Trophoblast cell (in vitro differentiated cells and primary cell): ENCODE measurements around the gene TAF9.
A peak's percentile ranks its signal among the peaks of the same experiment; 100 is the strongest.

Experiments used
- DNase-seq, 2 donors: peaks; one replicate each; pipeline ENCODE4 v3.0.0-alpha.2; 2016
- H2AFZ ChIP-seq: 2 replicates; pipeline ENCODE4 v1.6.1; 2013; ENCODE audit warnings: low read length, moderate library complexity, mild to moderate bottlenecking; ENCODE audit not compliant: insufficient read depth, poor library complexity
- H2AK5ac ChIP-seq: 2 replicates; pipeline ENCODE4 v1.6.1; 2013; ENCODE audit warnings: mild to moderate bottlenecking, low read length
- H2BK120ac ChIP-seq: 2 replicates; pipeline ENCODE4 v1.6.1; 2013; ENCODE audit warnings: low read length, mild to moderate bottlenecking, moderate library complexity; ENCODE audit not compliant: insufficient read depth, poor library complexity
- H2BK12ac ChIP-seq: 2 replicates; pipeline ENCODE4 v1.6.1; 2013; ENCODE audit warnings: mild to moderate bottlenecking, low read length, moderate library complexity
- H2BK5ac ChIP-seq: 2 replicates; pipeline ENCODE4 v1.6.1; 2013; ENCODE audit warnings: low read length, low read depth, moderate library complexity, mild to moderate bottlenecking; ENCODE audit not compliant: poor library complexity
- H3K14ac ChIP-seq: 2 replicates; pipeline ENCODE4 v1.6.1; 2013; ENCODE audit warnings: mild to moderate bottlenecking, low read length
- H3K18ac ChIP-seq: 2 replicates; pipeline ENCODE4 v1.6.1; 2013; ENCODE audit warnings: mild to moderate bottlenecking, low read length
- H3K23ac ChIP-seq: 2 replicates; pipeline ENCODE4 v1.6.1; 2013; ENCODE audit warnings: low read length
- H3K27ac ChIP-seq: 2 replicates; pipeline ENCODE4 v1.5.1; 2013; ENCODE audit warnings: low read depth, mild to moderate bottlenecking, inconsistent platforms, low read length, moderate library complexity
- H3K27me3 ChIP-seq: 2 replicates; pipeline ENCODE4 v1.6.1; 2013; ENCODE audit warnings: inconsistent platforms, mild to moderate bottlenecking, low read length, moderate library complexity; ENCODE audit not compliant: insufficient read depth
- H3K36me3 ChIP-seq, 2 experiments: 1 replicate in 1 of 2; 2 replicates in 1 of 2; pipeline ENCODE4 v1.6.1; 2013; ENCODE audit warnings: low read length in 2 of 2, mild to moderate bottlenecking in 2 of 2, moderate library complexity in 1 of 2; ENCODE audit not compliant: insufficient read depth in 2 of 2, control insufficient read depth in 1 of 2
- H3K4ac ChIP-seq: 2 replicates; pipeline ENCODE4 v1.6.1; 2013; ENCODE audit warnings: low read depth, mild to moderate bottlenecking, low read length, moderate library complexity
- H3K4me1 ChIP-seq, 2 experiments: 1 replicate in 1 of 2; 2 replicates in 1 of 2; pipeline ENCODE4 v1.6.1; 2013; ENCODE audit warnings: low read length in 2 of 2, mild to moderate bottlenecking in 2 of 2, moderate library complexity in 1 of 2; ENCODE audit not compliant: insufficient read depth in 2 of 2, control insufficient read depth in 1 of 2
- H3K4me2 ChIP-seq: 2 replicates; pipeline ENCODE4 v1.6.1; 2013; ENCODE audit warnings: inconsistent platforms, mild to moderate bottlenecking, low read length, moderate library complexity
- H3K4me3 ChIP-seq: 2 replicates; pipeline ENCODE4 v1.5.1; 2013; ENCODE audit warnings: mild to moderate bottlenecking, low read depth, low read length, inconsistent platforms
- H3K79me1 ChIP-seq: one replicate; pipeline ENCODE4 v1.6.1; 2013; ENCODE audit warnings: low read length
- H3K79me2 ChIP-seq: 2 replicates; pipeline ENCODE4 v1.6.1; 2013; ENCODE audit warnings: low read length, mild to moderate bottlenecking; ENCODE audit not compliant: control insufficient read depth, insufficient read depth, poor library complexity
- H3K9ac ChIP-seq: 2 replicates; pipeline ENCODE4 v1.6.1; 2013; ENCODE audit warnings: mild to moderate bottlenecking, low read length
- H3K9me3 ChIP-seq: 2 replicates; pipeline ENCODE4 v1.6.1; 2013; ENCODE audit warnings: low read depth, mild to moderate bottlenecking, control low read depth, inconsistent platforms, low read length; ENCODE audit not compliant: insufficient read depth
- H4K12ac ChIP-seq: 2 replicates; pipeline ENCODE4 v1.6.1; 2013; ENCODE audit warnings: low read depth, mild to moderate bottlenecking, low read length, moderate library complexity
- H4K8ac ChIP-seq: 2 replicates; pipeline ENCODE4 v1.6.1; 2013; ENCODE audit warnings: low read depth, mild to moderate bottlenecking, low read length, moderate library complexity
- H4K91ac ChIP-seq: one replicate; pipeline ENCODE4 v1.6.1; 2013; ENCODE audit warnings: low read depth, mild to moderate bottlenecking, low read length, moderate library complexity
- WGBS: extraction: QIAGEN DNeasy Blood & Tissue Kit; methylation state at CpG from one replicate; pipeline ENCODE4 v1.1.7; 2013; ENCODE audit warnings: missing lambda C conversion rate; ENCODE audit not compliant: insufficient read length, insufficient coverage; ENCODE audit errors: extremely low coverage; 5-methylcytosine and 5-hydroxymethylcytosine counted together

The TAF9 gene

DNA sequence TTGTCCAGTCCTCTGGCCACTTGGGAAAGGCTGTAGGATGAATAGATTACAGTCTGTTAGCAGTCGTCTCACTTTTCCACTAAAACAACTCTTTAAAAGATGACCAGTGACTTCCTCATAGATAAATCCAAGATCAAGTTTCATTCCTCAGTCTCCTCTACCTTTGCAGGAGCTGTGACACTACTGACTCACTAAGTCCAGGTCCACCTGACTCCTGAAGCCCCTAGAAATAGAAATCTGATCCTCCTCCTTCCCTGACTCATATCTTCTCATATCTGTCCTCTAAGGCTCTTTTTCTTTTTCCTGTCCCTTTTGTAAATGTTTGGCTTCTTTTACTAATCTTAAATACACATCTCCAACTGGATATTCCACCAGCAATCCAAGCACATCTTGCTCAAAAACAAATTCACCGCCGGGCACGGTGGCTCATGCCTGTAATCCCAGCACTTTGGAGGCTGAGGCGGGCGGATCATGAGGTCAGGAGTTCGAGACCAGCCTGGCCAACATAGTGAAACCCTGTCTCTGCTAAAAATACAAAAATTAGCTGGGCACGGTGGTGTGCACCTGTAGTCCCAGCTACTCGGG lies 39.3 kb downstream of the TAF9 start:
- peak in 1 of 2 donors; percentile 40 for DNase-seq
- no peaks in the 10 kb centered on the region for H3K79me2 ChIP-seq
- H2BK120ac ChIP-seq = no peak overlapping the region
- H3K4me2 ChIP-seq = no peak overlapping the region
- no peak overlapping the region for H3K14ac ChIP-seq
- H3K36me3 ChIP-seq = no peaks in the 10 kb centered on the region
- no peaks in the 10 kb centered on the region for H3K27me3 ChIP-seq
- no peak overlapping the region for H2AK5ac ChIP-seq
- WGBS = no CpG with 5 or more reads among the region's 9 CpGs
- no peak overlapping the region for H2BK12ac ChIP-seq
- no peak overlapping the region for H4K12ac ChIP-seq
- H3K4ac ChIP-seq = no peak overlapping the region
- no peak overlapping the region for H3K4me3 ChIP-seq
- H3K9ac ChIP-seq = no peak overlapping the region
- no peak overlapping the region for H3K27ac ChIP-seq
- H3K9me3 ChIP-seq = no peaks in the 10 kb centered on the region
- H4K91ac ChIP-seq = no peak overlapping the region
- H3K18ac ChIP-seq = no peak overlapping the region
- H2AFZ ChIP-seq = no peak overlapping the region
- H4K8ac ChIP-seq = no peak overlapping the region
- no peaks in the 10 kb centered on the region for H3K79me1 ChIP-seq
- no peak overlapping the region for H2BK5ac ChIP-seq
- no peak overlapping the region for H3K23ac ChIP-seq
- H3K4me1 ChIP-seq = no peaks in the 10 kb centered on the region

DNA sequence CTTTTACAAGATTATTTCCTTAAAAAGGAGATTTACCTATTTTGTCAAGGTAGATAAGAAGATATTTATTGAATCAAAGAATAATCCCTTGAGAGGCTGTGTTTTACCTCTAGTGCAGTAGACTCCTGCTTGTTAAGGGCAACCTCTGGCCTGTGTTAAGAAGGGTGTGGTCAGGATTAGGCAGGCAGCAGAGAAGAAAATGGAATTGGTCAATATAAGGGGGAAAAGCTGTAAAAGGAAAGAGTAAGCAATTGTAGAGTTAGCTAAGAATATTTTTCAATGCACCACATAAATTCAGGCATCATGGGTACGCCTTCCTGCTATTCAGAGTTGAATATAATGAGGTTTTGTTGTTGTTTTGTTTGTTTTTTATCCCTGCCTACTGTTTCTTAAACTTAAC lies 43.0 kb downstream of the TAF9 start:
- no CpG with 5 or more reads among the region's 1 CpG for WGBS
- DNase-seq = no peak
- Histone ChIP-seq H3K27me3 (no peaks in the 10 kb centered on the region), H3K36me3 (no peaks in the 10 kb centered on the region), H3K4me1 (no peaks in the 10 kb centered on the region), H3K79me1 (no peaks in the 10 kb centered on the region), H3K4me3 (no peak overlapping the region), H3K4me2 (no peak overlapping the region), H3K4ac (no peak overlapping the region), H2AK5ac (no peak overlapping the region), H4K12ac (no peak overlapping the region), H4K91ac (no peak overlapping the region), H3K18ac (no peak overlapping the region), H2BK12ac (no peak overlapping the region), H3K14ac (no peak overlapping the region), H3K27ac (no peak overlapping the region), H2BK120ac (no peak overlapping the region), H2BK5ac (no peak overlapping the region), H2AFZ (no peak overlapping the region), H3K23ac (no peak overlapping the region), H3K9ac (no peak overlapping the region), H3K79me2 (no peaks in the 10 kb centered on the region), H3K9me3 (no peaks in the 10 kb centered on the region), H4K8ac (no peak overlapping the region)

DNA sequence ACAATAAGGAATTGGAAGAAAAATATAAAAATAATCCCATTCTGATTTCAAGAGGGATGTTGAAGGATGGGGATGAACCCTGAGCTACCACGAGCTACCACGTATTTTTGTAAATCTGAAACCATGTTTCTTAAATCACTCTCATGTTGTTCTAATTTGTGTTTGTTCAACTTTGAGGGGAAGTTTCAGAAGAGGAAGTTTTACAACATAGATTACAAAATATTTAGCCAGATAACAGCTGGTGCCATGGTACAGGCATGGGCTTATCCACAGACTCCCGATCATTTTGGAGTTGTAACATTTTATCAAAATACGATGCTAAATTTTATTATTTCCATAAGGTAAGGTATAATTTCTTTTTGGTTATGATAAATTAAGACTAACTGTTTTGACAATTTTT lies 51.9 kb downstream of the TAF9 start:
- no peak overlapping the region for H3K23ac ChIP-seq
- H3K4me3 ChIP-seq = no peak overlapping the region
- no peak overlapping the region for H3K14ac ChIP-seq
- H4K8ac ChIP-seq = no peak overlapping the region
- H3K79me2 ChIP-seq = no peaks in the 10 kb centered on the region
- no CpG with 5 or more reads among the region's 4 CpGs for WGBS
- no peak overlapping the region for H4K12ac ChIP-seq
- H3K9ac ChIP-seq = no peak overlapping the region
- no peak overlapping the region for H3K4me2 ChIP-seq
- H2BK12ac ChIP-seq = no peak overlapping the region
- DNase-seq = no peak
- H2BK120ac ChIP-seq = no peak overlapping the region
- no peak overlapping the region for H3K4ac ChIP-seq
- H3K27ac ChIP-seq = no peak overlapping the region
- no peaks in the 10 kb centered on the region for H3K79me1 ChIP-seq
- no peak overlapping the region for H2AFZ ChIP-seq
- no peak overlapping the region for H3K18ac ChIP-seq
- no peaks in the 10 kb centered on the region for H3K27me3 ChIP-seq
- no peaks in the 10 kb centered on the region for H3K9me3 ChIP-seq
- no peak overlapping the region for H2AK5ac ChIP-seq
- no peaks in the 10 kb centered on the region for H3K36me3 ChIP-seq
- no peak overlapping the region for H2BK5ac ChIP-seq
- no peak overlapping the region for H4K91ac ChIP-seq
- H3K4me1 ChIP-seq = no peaks in the 10 kb centered on the region

DNA sequence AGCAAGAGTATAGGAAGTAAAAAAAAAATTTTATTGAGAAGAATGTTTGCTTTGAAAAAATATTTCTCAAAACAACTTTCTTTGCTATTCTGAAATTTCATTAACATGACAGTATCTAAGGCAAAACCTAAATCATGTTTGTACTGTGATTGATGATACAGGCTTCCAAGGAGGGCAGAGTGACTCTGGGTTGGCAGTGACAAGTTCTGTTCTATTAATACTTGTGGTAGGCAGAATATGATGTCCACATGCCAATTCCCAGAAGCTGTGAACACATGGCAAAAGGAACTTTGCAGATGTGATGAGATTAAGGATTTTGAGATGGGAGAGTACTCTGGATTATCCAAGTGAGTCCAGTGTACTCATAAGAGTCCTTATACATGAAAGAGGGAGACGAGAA lies 53.3 kb downstream of the TAF9 start:
- Histone ChIP-seq H3K79me2 (no peaks in the 10 kb centered on the region), H4K8ac (no peak overlapping the region), H3K9ac (no peak overlapping the region), H3K27me3 (no peaks in the 10 kb centered on the region), H3K9me3 (no peaks in the 10 kb centered on the region), H2BK5ac (no peak overlapping the region), H2BK120ac (no peak overlapping the region), H3K79me1 (no peaks in the 10 kb centered on the region), H2AFZ (no peak overlapping the region), H4K91ac (no peak overlapping the region), H3K4me2 (no peak overlapping the region), H3K4me3 (no peak overlapping the region), H4K12ac (no peak overlapping the region), H3K36me3 (no peaks in the 10 kb centered on the region), H3K4me1 (no peaks in the 10 kb centered on the region), H2AK5ac (no peak overlapping the region), H3K18ac (no peak overlapping the region), H3K27ac (no peak overlapping the region), H3K4ac (no peak overlapping the region), H3K23ac (no peak overlapping the region), H2BK12ac (no peak overlapping the region), H3K14ac (no peak overlapping the region)
- no peak for DNase-seq
- 80% methylated on average over 1 of the region's 1 CpG for WGBS
